Osteoblast (primary cell): ENCODE data around the gene THSD8. TPM values are rescaled to one million over a fixed set of nuclear protein-coding genes. Genes with fewer than 3 reads are reported as not detected.

ENCODE experiments used
- DNase-seq: peaks from one replicate; pipeline ENCODE4 v3.0.0; 2011; ENCODE audit warnings: low spot score, mixed read lengths; ENCODE audit not compliant: insufficient read length; ENCODE audit errors: missing footprints
- H2AFZ ChIP-seq: 2 replicates; pipeline ENCODE4 v1.6.0; 2011; ENCODE audit warnings: mild to moderate bottlenecking, low read length
- H3K27ac ChIP-seq: 2 replicates; pipeline ENCODE4 v1.5.1; 2011; ENCODE audit warnings: mild to moderate bottlenecking, low read depth, low read length, moderate library complexity
- H3K27me3 ChIP-seq: 2 replicates; pipeline ENCODE4 v1.6.0; 2012; ENCODE audit warnings: mild to moderate bottlenecking, control low read depth, inconsistent platforms, low read length, moderate library complexity; ENCODE audit not compliant: insufficient read depth
- H3K36me3 ChIP-seq: 2 replicates; pipeline ENCODE4 v1.5.1; 2011; ENCODE audit warnings: mild to moderate bottlenecking, low read length, control low read depth, moderate library complexity; ENCODE audit not compliant: insufficient read depth
- H3K4me1 ChIP-seq: 2 replicates; pipeline ENCODE4 v1.5.1; 2011; ENCODE audit warnings: mild to moderate bottlenecking, low read length, control low read depth, moderate library complexity; ENCODE audit not compliant: insufficient read depth
- H3K4me2 ChIP-seq: 2 replicates; pipeline ENCODE4 v1.6.0; 2011; ENCODE audit warnings: mild to moderate bottlenecking, low read length; ENCODE audit not compliant: insufficient read depth
- H3K4me3 ChIP-seq: fragments of 200-600 bp; sonication (generic); 3 replicates; pipeline ENCODE4 v1.5.1; 2012; ENCODE audit warnings: mild to moderate bottlenecking, low read length, inconsistent platforms; ENCODE audit not compliant: insufficient read depth
- H3K79me2 ChIP-seq: 2 replicates; pipeline ENCODE4 v1.6.0; 2012; ENCODE audit warnings: mild to moderate bottlenecking, low read length, control low read depth, inconsistent platforms; ENCODE audit not compliant: insufficient read depth
- H3K9me3 ChIP-seq: 2 replicates; pipeline ENCODE4 v1.5.1; 2011; ENCODE audit warnings: low read depth, low read length, control low read depth
- H4K20me1 ChIP-seq: 2 replicates; pipeline ENCODE4 v1.6.0; 2012; ENCODE audit warnings: mild to moderate bottlenecking, low read length, control low read depth; ENCODE audit not compliant: insufficient read depth
- CTCF ChIP-seq: IDR thresholded peaks from 2 replicates; pipeline ENCODE4 v1.5.1; 2011; ENCODE audit warnings: mild to moderate bottlenecking, low read depth, low read length, moderate library complexity; ENCODE audit errors: extremely low read depth
- total RNA-seq: library from RNA; depleted of rRNA; stranded (reverse); fragments of >200 nt; gene quantifications from 2 replicates; pipeline ENCODE4 v1.2.3, GENCODE V29; 2012

THSD8 gene
- total RNA-seq, 1 donor = not detected

GRCh38 chr19:12766051-12766521, 35.8 kb upstream of the THSD8 start:
- Histone ChIP-seq H3K79me2 (no peaks in the 10 kb centered on the region), H3K4me1 (no peaks in the 10 kb centered on the region), H3K27me3 (no peaks in the 10 kb centered on the region), H3K36me3 (no peaks in the 10 kb centered on the region), H3K27ac (no peak overlapping the region), H2AFZ (peak overlapping the region; percentile 95), H4K20me1 (no peaks in the 10 kb centered on the region), H3K4me3 (peak overlapping the region; percentile 78), H3K9me3 (no peaks in the 10 kb centered on the region), H3K4me2 (peak overlapping the region; percentile 94)
- peak; percentile 100 for DNase-seq
- TF ChIP-seq CTCF = peak; percentile 80

- peaks cover 2% of the 10 kb centered on the region for H3K4me1 ChIP-seq
- TF ChIP-seq CTCF = no peak
Observed at GRCh38 chr19:12767150-12767549, 34.7 kb upstream of the THSD8 start.

GRCh38 chr19:12767666-12768065, 34.2 kb upstream of the THSD8 start:
- Histone ChIP-seq H3K4me2 (no peak overlapping the region), H3K4me3 (no peak overlapping the region), H3K27ac (no peak overlapping the region), H3K4me1 (peaks cover 3% of the 10 kb centered on the region), H3K79me2 (no peaks in the 10 kb centered on the region), H4K20me1 (no peaks in the 10 kb centered on the region), H3K27me3 (no peaks in the 10 kb centered on the region), H2AFZ (no peak overlapping the region), H3K9me3 (no peaks in the 10 kb centered on the region), H3K36me3 (no peaks in the 10 kb centered on the region)
- no peak for TF ChIP-seq CTCF
- DNase-seq = peak; percentile 43

More at GRCh38 chr19:12767150-12767549, 34.7 kb upstream of the THSD8 start:
- DNase-seq = peak; percentile 62
- H3K27me3 ChIP-seq = no peaks in the 10 kb centered on the region
- no peak overlapping the region for H3K4me3 ChIP-seq
- H3K27ac ChIP-seq = no peak overlapping the region
- H3K9me3 ChIP-seq = no peaks in the 10 kb centered on the region
- H3K79me2 ChIP-seq = no peaks in the 10 kb centered on the region
- H2AFZ ChIP-seq = no peak overlapping the region
- no peak overlapping the region for H3K4me2 ChIP-seq
- no peaks in the 10 kb centered on the region for H4K20me1 ChIP-seq
- H3K36me3 ChIP-seq = no peaks in the 10 kb centered on the region

GRCh38 chr19:12769689-12770088, 32.2 kb upstream of the THSD8 start:
- Histone ChIP-seq H3K9me3 (no peaks in the 10 kb centered on the region), H3K36me3 (no peaks in the 10 kb centered on the region), H3K79me2 (no peaks in the 10 kb centered on the region), H3K4me3 (no peak overlapping the region), H3K27me3 (no peaks in the 10 kb centered on the region), H2AFZ (no peak overlapping the region), H3K4me2 (no peak overlapping the region), H4K20me1 (no peaks in the 10 kb centered on the region), H3K27ac (no peak overlapping the region), H3K4me1 (peaks cover 12% of the 10 kb centered on the region)
- no peak for TF ChIP-seq CTCF
- peak; percentile 29 for DNase-seq
